K562 (cell line): Measurements from ENCODE around the gene TLNRD1. TPM values are rescaled to one million over a fixed set of nuclear protein-coding genes. Genes with fewer than 3 reads are reported as not detected.
A peak's percentile ranks its signal among the peaks of the same experiment; 100 is the strongest.

Experiments used
- CTBP1 ChIP-seq: fragments of 450-650 bp; IDR thresholded peaks from 2 replicates; pipeline ENCODE4 v1.6.1; 2016; ENCODE audit warnings: borderline replicate concordance
- ETV1 ChIP-seq: fragments of 450-650 bp; conservative IDR thresholded peaks from 2 replicates; pipeline ENCODE4 v1.6.1; 2016; ENCODE audit warnings: missing genetic modification characterization, control low read depth, low read depth, missing compliant biosample characterization
- HDAC1 ChIP-seq, 2 experiments: fragments of 450-650 bp; IDR thresholded peaks; 2 replicates each; pipeline ENCODE4 v1.6.1; 2016 to 2017; ENCODE audit warnings: inconsistent platforms in 1 of 2, mild to moderate bottlenecking in 1 of 2, moderate library complexity in 1 of 2
- HNRNPLL ChIP-seq: fragments of 200-400 bp; formaldehyde crosslinking; IDR thresholded peaks from 2 replicates; pipeline ENCODE4 v1.6.1; 2017; ENCODE audit warnings: low read length, low read depth, mild to moderate bottlenecking; ENCODE audit not compliant: poor library complexity, severe bottlenecking
- L3MBTL2 ChIP-seq: fragments of 450-650 bp; IDR thresholded peaks from 2 replicates; pipeline ENCODE4 v1.6.1; 2016; ENCODE audit warnings: mild to moderate bottlenecking, moderate library complexity
- LEF1 ChIP-seq: fragments of 450-650 bp; IDR thresholded peaks from 2 replicates; pipeline ENCODE4 v1.6.1; 2016; ENCODE audit warnings: mild to moderate bottlenecking
- MXI1 ChIP-seq: IDR thresholded peaks from 2 replicates; pipeline ENCODE4 v1.6.1; 2011; ENCODE audit warnings: low read depth, mild to moderate bottlenecking, improper control_type of control experiment, low read length
- PURB ChIP-seq: sonication (generic); formaldehyde crosslinking; IDR thresholded peaks from 2 replicates; pipeline ENCODE4 v1.9.0; 2021; ENCODE audit warnings: low read depth, mild to moderate bottlenecking, missing genetic modification reagents
- RB1 ChIP-seq: fragments of 450-650 bp; IDR thresholded peaks from 2 replicates; pipeline ENCODE4 v1.6.1; 2017; ENCODE audit warnings: low read depth, mild to moderate bottlenecking
- RBM25 ChIP-seq: fragments of 200-400 bp; formaldehyde crosslinking; IDR thresholded peaks from 2 replicates; pipeline ENCODE4 v1.6.1; 2018; ENCODE audit warnings: low read length, low read depth, moderate library complexity; ENCODE audit not compliant: severe bottlenecking
- RHOXF2B ChIP-seq: fragments of 250-450 bp; sonication (Bioruptor Pico); conservative IDR thresholded peaks from 2 replicates; pipeline ENCODE4 v1.5.1; 2021
- SOX6 ChIP-seq: fragments of 450-650 bp; IDR thresholded peaks from 2 replicates; pipeline ENCODE4 v1.6.1; 2014; ENCODE audit warnings: mild to moderate bottlenecking
- STAT5A ChIP-seq: IDR thresholded peaks from 2 replicates; pipeline ENCODE4 v1.6.1; 2012; ENCODE audit warnings: low read length, inconsistent platforms, borderline replicate concordance
- ZEB2 ChIP-seq: fragments of 450-650 bp; IDR thresholded peaks from 2 replicates; pipeline ENCODE4 v1.6.1; 2016
- ZNF77 ChIP-seq: fragments of 250-450 bp; sonication (Bioruptor Pico); IDR thresholded peaks from 2 replicates; pipeline ENCODE4 v1.5.0; 2020
- polyA plus RNA-seq, 8 experiments: library from polyadenylated mRNA; depleted of rRNA in 4 of 8; stranded (reverse) in 5 of 8; unstranded in 3 of 8; fragments of >200 nt; fragmentation: Nextera tagmentation in 2 of 8; fragmentation: Illumina TruSeq in 1 of 8; extraction: Ambion mirVana in 2 of 8; extraction: Trizol in 1 of 8; gene quantifications; 2 replicates each; pipeline versions ENCODE4 v1.2.1 to v1.2.3, GENCODE V29; 2011 to 2014; ENCODE audit warnings: inconsistent platforms in 1 of 8, missing spikeins in 1 of 8
- total RNA-seq, 7 experiments: library from RNA; depleted of rRNA in 6 of 7; stranded (reverse); fragments of >200 nt in 6 of 7; fragmentation: Illumina TruSeq in 2 of 7; extraction: Trizol in 2 of 7; gene quantifications; 2 replicates each; pipeline versions ENCODE4 v1.2.1 to v1.2.3, GENCODE V29; 2011 to 2021; ENCODE audit warnings: low replicate concordance in 1 of 7
- TF ChIP-seq, protein P1 (sequence below), 2 experiments: fragments of 450-650 bp in 1 of 2; sonication (generic) in 1 of 2; formaldehyde crosslinking in 1 of 2; IDR thresholded peaks; 2 replicates each; pipeline versions ENCODE4 v1.7.1 to v1.9.0; 2016 to 2022; ENCODE audit warnings: inconsistent platforms in 1 of 2, mild to moderate bottlenecking in 1 of 2, missing genetic modification reagents in 1 of 2
- TF ChIP-seq, protein P2 (sequence below): fragments of 450-650 bp; formaldehyde crosslinking; IDR thresholded peaks from 2 replicates; pipeline ENCODE4 v1.4.0; 2022; ENCODE audit warnings: mild to moderate bottlenecking, moderate library complexity
- TF ChIP-seq, protein P3 (sequence below): fragments of 250-450 bp; sonication (Bioruptor Pico); IDR thresholded peaks from 2 replicates; pipeline ENCODE4 v1.8.0; 2022; ENCODE audit warnings: moderate library complexity, mild to moderate bottlenecking, inconsistent platforms

Gene TLNRD1
- total and polyA plus RNA-seq, 9 of the 15 experiments (the other 6 are each of a cell fraction or from before 2014, with no cell fraction given), result 1.1 to 33.1 (median 5.7) TPM

DNA sequence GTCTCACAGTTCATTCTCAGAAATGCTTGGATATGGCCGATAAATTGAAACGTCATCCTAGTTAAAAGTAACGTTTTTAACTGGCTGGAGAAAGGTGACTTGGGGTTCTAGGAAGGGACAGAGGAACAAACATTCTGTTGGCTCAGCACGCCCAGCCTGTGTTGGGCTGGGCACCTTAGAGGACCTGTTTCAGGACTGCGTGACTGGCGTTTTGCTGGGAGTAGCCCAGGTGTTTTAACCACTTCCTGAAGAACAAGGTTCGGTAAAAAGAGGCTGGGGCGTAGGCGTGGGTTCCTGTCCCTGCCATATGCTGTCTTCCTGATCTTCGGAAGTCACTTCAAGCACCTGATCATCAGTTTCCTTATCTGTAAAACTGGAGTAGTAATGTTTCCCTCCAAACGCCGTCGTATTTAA is 1.1 kb upstream of the TLNRD1 start (continued):
- peak; percentile 34; the same call in 1 of the 2 replicates for TF ChIP-seq SOX6
- peak in 1 of 2 experiments; percentile 24; a peak in 1 of 4 replicates for TF ChIP-seq HDAC1 (IDR thresholded peaks at IDR 0.05)
- no peak for TF ChIP-seq HNRNPLL
- TF ChIP-seq STAT5A, result 0 out of 2 replicates have a peak, but pooled peaks have one; percentile 22
- peak; percentile 55 for TF ChIP-seq ETV1 (tag)
- TF ChIP-seq CTBP1, result no peak; the same call in 1 of the 2 replicates
- TF ChIP-seq RHOXF2B (CRISPR knock-in tag), result no peak
- peak; percentile 54; the same call in 1 of the 2 replicates for TF ChIP-seq L3MBTL2
- TF ChIP-seq, protein P1, sequence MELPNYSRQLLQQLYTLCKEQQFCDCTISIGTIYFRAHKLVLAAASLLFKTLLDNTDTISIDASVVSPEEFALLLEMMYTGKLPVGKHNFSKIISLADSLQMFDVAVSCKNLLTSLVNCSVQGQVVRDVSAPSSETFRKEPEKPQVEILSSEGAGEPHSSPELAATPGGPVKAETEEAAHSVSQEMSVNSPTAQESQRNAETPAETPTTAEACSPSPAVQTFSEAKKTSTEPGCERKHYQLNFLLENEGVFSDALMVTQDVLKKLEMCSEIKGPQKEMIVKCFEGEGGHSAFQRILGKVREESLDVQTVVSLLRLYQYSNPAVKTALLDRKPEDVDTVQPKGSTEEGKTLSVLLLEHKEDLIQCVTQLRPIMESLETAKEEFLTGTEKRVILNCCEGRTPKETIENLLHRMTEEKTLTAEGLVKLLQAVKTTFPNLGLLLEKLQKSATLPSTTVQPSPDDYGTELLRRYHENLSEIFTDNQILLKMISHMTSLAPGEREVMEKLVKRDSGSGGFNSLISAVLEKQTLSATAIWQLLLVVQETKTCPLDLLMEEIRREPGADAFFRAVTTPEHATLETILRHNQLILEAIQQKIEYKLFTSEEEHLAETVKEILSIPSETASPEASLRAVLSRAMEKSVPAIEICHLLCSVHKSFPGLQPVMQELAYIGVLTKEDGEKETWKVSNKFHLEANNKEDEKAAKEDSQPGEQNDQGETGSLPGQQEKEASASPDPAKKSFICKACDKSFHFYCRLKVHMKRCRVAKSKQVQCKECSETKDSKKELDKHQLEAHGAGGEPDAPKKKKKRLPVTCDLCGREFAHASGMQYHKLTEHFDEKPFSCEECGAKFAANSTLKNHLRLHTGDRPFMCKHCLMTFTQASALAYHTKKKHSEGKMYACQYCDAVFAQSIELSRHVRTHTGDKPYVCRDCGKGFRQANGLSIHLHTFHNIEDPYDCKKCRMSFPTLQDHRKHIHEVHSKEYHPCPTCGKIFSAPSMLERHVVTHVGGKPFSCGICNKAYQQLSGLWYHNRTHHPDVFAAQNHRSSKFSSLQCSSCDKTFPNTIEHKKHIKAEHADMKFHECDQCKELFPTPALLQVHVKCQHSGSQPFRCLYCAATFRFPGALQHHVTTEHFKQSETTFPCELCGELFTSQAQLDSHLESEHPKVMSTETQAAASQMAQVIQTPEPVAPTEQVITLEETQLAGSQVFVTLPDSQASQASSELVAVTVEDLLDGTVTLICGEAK (IDR thresholded peaks at IDR 0.05), result no peak
- TF ChIP-seq, protein P1 (CRISPR knock-in tag; IDR thresholded peaks at IDR 0.05), result no peak
- TF ChIP-seq, protein P2, sequence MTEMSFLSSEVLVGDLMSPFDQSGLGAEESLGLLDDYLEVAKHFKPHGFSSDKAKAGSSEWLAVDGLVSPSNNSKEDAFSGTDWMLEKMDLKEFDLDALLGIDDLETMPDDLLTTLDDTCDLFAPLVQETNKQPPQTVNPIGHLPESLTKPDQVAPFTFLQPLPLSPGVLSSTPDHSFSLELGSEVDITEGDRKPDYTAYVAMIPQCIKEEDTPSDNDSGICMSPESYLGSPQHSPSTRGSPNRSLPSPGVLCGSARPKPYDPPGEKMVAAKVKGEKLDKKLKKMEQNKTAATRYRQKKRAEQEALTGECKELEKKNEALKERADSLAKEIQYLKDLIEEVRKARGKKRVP (CRISPR knock-in tag), result no peak
- 0 out of 2 replicates have a peak, but pooled peaks have one; percentile 9 for TF ChIP-seq LEF1
- TF ChIP-seq RB1, result no peak
- TF ChIP-seq PURB (CRISPR knock-in tag), result no peak
- TF ChIP-seq, protein P3, sequence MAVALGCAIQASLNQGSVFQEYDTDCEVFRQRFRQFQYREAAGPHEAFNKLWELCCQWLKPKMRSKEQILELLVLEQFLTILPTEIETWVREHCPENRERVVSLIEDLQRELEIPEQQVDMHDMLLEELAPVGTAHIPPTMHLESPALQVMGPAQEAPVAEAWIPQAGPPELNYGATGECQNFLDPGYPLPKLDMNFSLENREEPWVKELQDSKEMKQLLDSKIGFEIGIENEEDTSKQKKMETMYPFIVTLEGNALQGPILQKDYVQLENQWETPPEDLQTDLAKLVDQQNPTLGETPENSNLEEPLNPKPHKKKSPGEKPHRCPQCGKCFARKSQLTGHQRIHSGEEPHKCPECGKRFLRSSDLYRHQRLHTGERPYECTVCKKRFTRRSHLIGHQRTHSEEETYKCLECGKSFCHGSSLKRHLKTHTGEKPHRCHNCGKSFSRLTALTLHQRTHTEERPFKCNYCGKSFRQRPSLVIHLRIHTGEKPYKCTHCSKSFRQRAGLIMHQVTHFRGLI (CRISPR knock-in tag), result no peak
- no peak for TF ChIP-seq ZNF77 (CRISPR knock-in tag)
- no peak for TF ChIP-seq RBM25
- 0 out of 2 replicates have a peak, but pooled peaks have one; percentile 48 for TF ChIP-seq MXI1
- TF ChIP-seq ZEB2, result peak; percentile 88
